Measurements from ENCODE around the gene CA5A. TPM values are rescaled to one million over a fixed set of nuclear protein-coding genes. Genes with fewer than 3 reads are reported as not detected.

CA5A gene
- total and polyA plus RNA-seq, 9 of the 15 experiments (the other 6 are each of a cell fraction or from before 2014, with no cell fraction given) = not detected

DNA sequence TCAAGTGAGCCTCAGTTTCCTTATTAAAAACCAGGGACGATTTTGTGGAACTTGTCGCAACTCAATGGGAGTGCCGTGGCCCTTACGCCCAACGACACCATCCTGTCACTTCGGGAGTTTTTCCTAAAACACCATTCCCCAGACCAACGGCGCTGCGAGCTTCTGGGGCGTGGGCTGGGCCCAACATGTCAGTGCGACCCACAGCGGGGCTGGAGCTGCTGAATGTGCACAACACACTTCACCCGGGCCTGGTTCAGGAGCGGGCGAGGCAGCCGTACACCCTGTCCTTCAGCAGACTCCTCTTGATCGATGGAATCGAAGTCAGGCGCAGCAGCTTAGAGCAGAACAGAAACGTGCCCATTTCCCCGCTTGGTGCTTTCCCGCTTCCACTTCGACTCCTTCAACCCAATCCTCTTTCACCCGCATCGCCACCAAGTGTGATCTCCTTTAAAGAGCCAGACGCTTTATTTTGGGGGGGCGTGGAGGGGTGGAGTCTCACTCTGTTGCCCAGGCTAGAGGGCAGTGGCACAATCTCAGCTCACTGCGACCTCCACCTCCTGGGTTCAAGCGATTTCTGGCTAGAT is 53.8 kb downstream of the CA5A start:
- H3K4me1 ChIP-seq (replicated peaks in 1 of 2; ENCODE audit: control insufficient read depth in 2 of 2, insufficient read depth in 2 of 2, low read length in 2 of 2) = peaks cover 0 to 13% of the 10 kb centered on the region in 2 experiments; a peak in 2 of 5 replicates
- no peaks in the 10 kb centered on the region for H3K79me2 ChIP-seq (ENCODE audit: control insufficient read depth, insufficient read depth, low read length)
- ATAC-seq (no peak), DNase-seq (ENCODE audit: extremely low read depth in 1 of 4, low spot score in 3 of 4) (no peak), FAIRE-seq (no peak)
- peaks cover 10 to 43% of the 10 kb centered on the region in 2 experiments; a peak in 4 of 5 replicates for H3K27me3 ChIP-seq (ENCODE audit: control insufficient read depth in 2 of 2, insufficient read depth in 2 of 2, low read length in 2 of 2)
- H3K4me2 ChIP-seq (ENCODE audit: insufficient read depth, low read length) = no peak overlapping the region
- BruUV-seq (replicated peaks) = no TSS peak
- CTCF ChIA-PET (ENCODE audit: low intra/inter-chr PET ratio) = no interaction called here
- TF ChIP-seq MTA3 (IDR thresholded peaks at IDR 0.05; ENCODE audit: borderline replicate concordance) (no peak), MYNN (IDR thresholded peaks at IDR 0.05) (no peak), MYNN (CRISPR knock-in tag; IDR thresholded peaks at IDR 0.05) (no peak)
- TF ChIP-seq, protein P1, sequence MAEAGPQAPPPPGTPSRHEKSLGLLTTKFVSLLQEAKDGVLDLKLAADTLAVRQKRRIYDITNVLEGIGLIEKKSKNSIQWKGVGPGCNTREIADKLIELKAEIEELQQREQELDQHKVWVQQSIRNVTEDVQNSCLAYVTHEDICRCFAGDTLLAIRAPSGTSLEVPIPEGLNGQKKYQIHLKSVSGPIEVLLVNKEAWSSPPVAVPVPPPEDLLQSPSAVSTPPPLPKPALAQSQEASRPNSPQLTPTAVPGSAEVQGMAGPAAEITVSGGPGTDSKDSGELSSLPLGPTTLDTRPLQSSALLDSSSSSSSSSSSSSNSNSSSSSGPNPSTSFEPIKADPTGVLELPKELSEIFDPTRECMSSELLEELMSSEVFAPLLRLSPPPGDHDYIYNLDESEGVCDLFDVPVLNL (CRISPR knock-in tag; IDR thresholded peaks at IDR 0.05; ENCODE audit: low read depth) = no peak
- H4K20me1 ChIP-seq (replicated peaks; ENCODE audit: control insufficient read depth, insufficient read depth, low read length) = no peaks in the 10 kb centered on the region
- no peak overlapping the region for H3K9ac ChIP-seq (ENCODE audit: insufficient read depth in 1 of 2, low read depth in 2 of 2, low read length in 2 of 2)
- H3K9me3 ChIP-seq (replicated peaks; ENCODE audit: control insufficient read depth, insufficient read depth, low read depth, low read length) = peaks cover 4% of the 10 kb centered on the region
- H2AFZ ChIP-seq (ENCODE audit: low read depth, low read length) = no peak overlapping the region
- no peak overlapping the region for H3K4me3 ChIP-seq
- POLR2A ChIA-PET = interaction anchor here (0.7 kb wide), 1 partner anchor 538 kb away, joined by 3 read pairs; no protein-coding TSS in a partner anchor
- WGBS (ENCODE audit: insufficient coverage, low coverage, missing lambda C conversion rate) = 57% methylated on average over 28 of the region's 29 CpGs
- H3K36me3 ChIP-seq (ENCODE audit: control insufficient read depth, insufficient read depth, low read length) = no peaks in the 10 kb centered on the region
- intact Hi-C loops (cut with micrococcal nuclease) = no loop called here
- H3K27ac ChIP-seq (ENCODE audit: extremely low read depth, low read depth, low read length) = no peak overlapping the region
- in situ Hi-C loops (cut with MboI) = no loop called here
- H3K9me1 ChIP-seq (ENCODE audit: control insufficient read depth, insufficient read depth, low read length) = no peaks in the 10 kb centered on the region

Measured in K562 (cell line).